SK-N-SH treated with all-trans-retinoic acid at 6 μM for 48 hours (cell line): ENCODE results near the gene FAM186B.

ENCODE experiments used
- ATAC-seq: fragments of 200-7000 bp; cut with Tn5 transposase; 3 replicates; pipeline ENCODE4 v1.9.1; 2020; ENCODE audit warnings: mild to moderate bottlenecking, moderate library complexity
- ARNTL ChIP-seq: fragments of 450-650 bp; formaldehyde crosslinking; IDR thresholded peaks from 2 replicates; pipeline ENCODE4 v1.5.0; 2020; ENCODE audit warnings: low read depth, mild to moderate bottlenecking, moderate library complexity, borderline replicate concordance
- BACH2 ChIP-seq: fragments of 250-450 bp; sonication (Bioruptor Pico); IDR thresholded peaks from 2 replicates; pipeline ENCODE4 v1.9.0; 2021; ENCODE audit warnings: mild to moderate bottlenecking, borderline replicate concordance
- CREB5 ChIP-seq: fragments of 250-450 bp; sonication (Bioruptor Pico); IDR thresholded peaks from 2 replicates; pipeline ENCODE4 v1.5.1; 2020; ENCODE audit warnings: low read depth, mild to moderate bottlenecking, moderate library complexity
- CSDC2 ChIP-seq: fragments of 250-450 bp; sonication (Bioruptor Pico); IDR thresholded peaks from 2 replicates; pipeline ENCODE4 v1.5.0; 2020; ENCODE audit warnings: mild to moderate bottlenecking, moderate library complexity
- CSRNP3 ChIP-seq: fragments of 250-450 bp; sonication (Bioruptor Pico); IDR thresholded peaks from 2 replicates; pipeline ENCODE4 v1.5.1; 2021; ENCODE audit warnings: mild to moderate bottlenecking, moderate library complexity
- ESRRG ChIP-seq: fragments of 250-450 bp; sonication (Bioruptor Pico); IDR thresholded peaks from 2 replicates; pipeline ENCODE4 v1.6.1; 2021; ENCODE audit warnings: mild to moderate bottlenecking
- GLIS3 ChIP-seq: fragments of 250-450 bp; sonication (Bioruptor Pico); IDR thresholded peaks from 2 replicates; pipeline ENCODE4 v1.5.0; 2020; ENCODE audit warnings: mild to moderate bottlenecking, moderate library complexity
- ISL1 ChIP-seq: fragments of 250-450 bp; sonication (Bioruptor Pico); IDR thresholded peaks from 2 replicates; pipeline ENCODE4 v2.1.2; 2022; ENCODE audit warnings: mild to moderate bottlenecking, moderate library complexity
- PATZ1 ChIP-seq: fragments of 250-450 bp; sonication (Bioruptor Pico); IDR thresholded peaks from 2 replicates; pipeline ENCODE4 v1.8.0; 2020; ENCODE audit warnings: mild to moderate bottlenecking, moderate library complexity, borderline replicate concordance
- POU6F1 ChIP-seq: fragments of 250-450 bp; sonication (Bioruptor Pico); IDR thresholded peaks from 2 replicates; pipeline ENCODE4 v1.8.0; 2021; ENCODE audit warnings: low read depth, mild to moderate bottlenecking, moderate library complexity, borderline replicate concordance
- PPARA ChIP-seq: fragments of 250-450 bp; sonication (Bioruptor Pico); IDR thresholded peaks from 2 replicates; pipeline ENCODE4 v1.5.0; 2020; ENCODE audit warnings: mild to moderate bottlenecking, borderline replicate concordance
- RARB ChIP-seq: fragments of 250-450 bp; sonication (Bioruptor Pico); IDR thresholded peaks from 2 replicates; pipeline ENCODE4 v1.8.0; 2021; ENCODE audit warnings: mild to moderate bottlenecking, moderate library complexity
- SNAI2 ChIP-seq: fragments of 250-450 bp; sonication (Bioruptor Pico); IDR thresholded peaks from 2 replicates; pipeline ENCODE4 v1.5.0; 2020; ENCODE audit warnings: mild to moderate bottlenecking, moderate library complexity
- TCF4 ChIP-seq: fragments of 250-450 bp; sonication (Bioruptor Pico); IDR thresholded peaks from 2 replicates; pipeline ENCODE4 v1.8.0; 2021; ENCODE audit warnings: mild to moderate bottlenecking, moderate library complexity, borderline replicate concordance
- TOX ChIP-seq: fragments of 250-450 bp; sonication (Bioruptor Pico); IDR thresholded peaks from 2 replicates; pipeline ENCODE4 v1.8.0; 2021; ENCODE audit warnings: mild to moderate bottlenecking, moderate library complexity, borderline replicate concordance
- TSHZ2 ChIP-seq: fragments of 250-450 bp; sonication (Bioruptor Pico); IDR thresholded peaks from 2 replicates; pipeline ENCODE4 v1.5.0; 2020; ENCODE audit warnings: mild to moderate bottlenecking, moderate library complexity
- ZC3H10 ChIP-seq: fragments of 250-450 bp; sonication (Bioruptor Pico); IDR thresholded peaks from 2 replicates; pipeline ENCODE4 v1.5.1; 2021; ENCODE audit warnings: mild to moderate bottlenecking, moderate library complexity
- ZFP3 ChIP-seq: fragments of 250-450 bp; sonication (Bioruptor Pico); IDR thresholded peaks from 2 replicates; pipeline ENCODE4 v1.5.0; 2020; ENCODE audit warnings: mild to moderate bottlenecking, moderate library complexity
- ZFP30 ChIP-seq: fragments of 450-650 bp; formaldehyde crosslinking; IDR thresholded peaks from 2 replicates; pipeline ENCODE4 v1.5.0; 2022; ENCODE audit warnings: mild to moderate bottlenecking, moderate library complexity
- ZNF565 ChIP-seq: fragments of 450-650 bp; formaldehyde crosslinking; conservative IDR thresholded peaks from 2 replicates; pipeline ENCODE4 v1.5.0; 2020; ENCODE audit warnings: low read depth, mild to moderate bottlenecking, moderate library complexity
- ZNF70 ChIP-seq: fragments of 450-650 bp; formaldehyde crosslinking; IDR thresholded peaks from 2 replicates; pipeline ENCODE4 v1.5.0; 2020; ENCODE audit warnings: mild to moderate bottlenecking, moderate library complexity
- ZNF8 ChIP-seq: fragments of 450-650 bp; formaldehyde crosslinking; IDR thresholded peaks from 2 replicates; pipeline ENCODE4 v1.5.0; 2020; ENCODE audit warnings: mild to moderate bottlenecking, moderate library complexity

The FAM186B gene

GRCh38 chr12:49552425-49552824, 53.0 kb downstream of the FAM186B start:
- no peak for TF ChIP-seq ARNTL (CRISPR knock-in tag)
- no peak for TF ChIP-seq RARB (CRISPR knock-in tag)
- no peak for TF ChIP-seq ZC3H10 (CRISPR knock-in tag)
- TF ChIP-seq ZNF565 (CRISPR knock-in tag): no peak
- TF ChIP-seq PPARA: no peak
- TF ChIP-seq GLIS3: no peak
- TF ChIP-seq ESRRG: no peak
- no peak for TF ChIP-seq ZFP30 (CRISPR knock-in tag)
- TF ChIP-seq ZNF8 (CRISPR knock-in tag): no peak
- TF ChIP-seq PATZ1 (CRISPR knock-in tag): no peak
- TF ChIP-seq SNAI2: no peak
- TF ChIP-seq ZFP3 (CRISPR knock-in tag): no peak
- TF ChIP-seq BACH2: no peak
- TF ChIP-seq TOX (CRISPR knock-in tag): no peak
- TF ChIP-seq ISL1 (CRISPR knock-in tag): no peak
- no peak for ATAC-seq

- ATAC-seq: no peak
- no peak for TF ChIP-seq PPARA
- TF ChIP-seq ZNF70 (CRISPR knock-in tag): no peak
- no peak for TF ChIP-seq ZNF565 (CRISPR knock-in tag)
- TF ChIP-seq ZC3H10 (CRISPR knock-in tag): no peak
- TF ChIP-seq CREB5 (CRISPR knock-in tag): no peak
- no peak for TF ChIP-seq CSRNP3 (CRISPR knock-in tag)
- no peak for TF ChIP-seq GLIS3
- TF ChIP-seq BACH2: no peak
- TF ChIP-seq ZNF8 (CRISPR knock-in tag): no peak
- TF ChIP-seq ARNTL (CRISPR knock-in tag): no peak
- no peak for TF ChIP-seq TOX (CRISPR knock-in tag)
- no peak for TF ChIP-seq TSHZ2 (CRISPR knock-in tag)
- no peak for TF ChIP-seq ISL1 (CRISPR knock-in tag)
- no peak for TF ChIP-seq TCF4 (CRISPR knock-in tag)
- TF ChIP-seq POU6F1 (CRISPR knock-in tag): no peak
- TF ChIP-seq ZFP3 (CRISPR knock-in tag): no peak
- TF ChIP-seq ZFP30 (CRISPR knock-in tag): no peak
- TF ChIP-seq SNAI2: no peak
- TF ChIP-seq ESRRG: no peak
- TF ChIP-seq, all 23 proteins: peak for 0
These were observed 53.4 kb downstream of the FAM186B start for GRCh38 chr12:49552014-49552413.

- ATAC-seq: no peak
- TF ChIP-seq BACH2 (no peak), TOX (CRISPR knock-in tag) (no peak), TCF4 (CRISPR knock-in tag) (no peak), CSDC2 (no peak), PPARA (no peak), ZNF565 (CRISPR knock-in tag) (no peak), ISL1 (CRISPR knock-in tag) (no peak), CREB5 (CRISPR knock-in tag) (no peak)
These were observed 54.7 kb downstream of the FAM186B start for GRCh38 chr12:49550693-49551252.
